Hepatocyte (in vitro differentiated cells): ENCODE measurements around the gene POTEM. TPM values are rescaled to one million over a fixed set of nuclear protein-coding genes. Genes with fewer than 3 reads are reported as not detected.
"Not testable (repeated sequence)": the region's sequence is repeated elsewhere in the genome, so short reads cannot be mapped to it uniquely, and the experiment has no call there.

Source experiments
- DNase-seq: peaks from one replicate; pipeline ENCODE4 v3.0.0-alpha.2; 2016; ENCODE audit warnings: low spot score
- H2AFZ ChIP-seq: fragments of 200-600 bp; sonication (generic); 2 replicates; pipeline ENCODE4 v1.6.0; 2016; ENCODE audit warnings: antibody characterized with exemption, mild to moderate bottlenecking
- H3K27ac ChIP-seq: fragments of 200-600 bp; sonication (generic); 2 replicates; pipeline ENCODE4 v1.5.1; 2016; ENCODE audit warnings: mild to moderate bottlenecking
- H3K27me3 ChIP-seq: fragments of 200-600 bp; sonication (generic); 2 replicates; pipeline ENCODE4 v1.6.1; 2016
- H3K36me3 ChIP-seq: fragments of 200-600 bp; sonication (generic); replicated peaks from 2 replicates; pipeline ENCODE4 v1.5.1; 2016; ENCODE audit warnings: low read depth; ENCODE audit not compliant: insufficient read depth
- H3K4me1 ChIP-seq: fragments of 200-600 bp; sonication (generic); 2 replicates; pipeline ENCODE4 v1.5.1; 2016; ENCODE audit warnings: mild to moderate bottlenecking, moderate library complexity; ENCODE audit not compliant: insufficient read depth
- H3K4me2 ChIP-seq: fragments of 200-600 bp; sonication (generic); 2 replicates; pipeline ENCODE4 v1.6.0; 2016
- H3K4me3 ChIP-seq: fragments of 200-600 bp; sonication (generic); 2 replicates; pipeline ENCODE4 v1.5.1; 2016; ENCODE audit warnings: mild to moderate bottlenecking
- H3K79me2 ChIP-seq: fragments of 200-600 bp; sonication (generic); 2 replicates; pipeline ENCODE4 v1.6.0; 2017; ENCODE audit warnings: mild to moderate bottlenecking
- H3K9me2 ChIP-seq: fragments of 200-600 bp; sonication (generic); replicated peaks from 2 replicates; pipeline ENCODE4 v1.6.0; 2017; ENCODE audit warnings: mild to moderate bottlenecking; ENCODE audit not compliant: insufficient read depth
- H3K9me3 ChIP-seq: fragments of 200-600 bp; sonication (generic); 2 replicates; pipeline ENCODE4 v1.5.1; 2016; ENCODE audit warnings: low read depth, mild to moderate bottlenecking
- H4K20me1 ChIP-seq: fragments of 200-600 bp; sonication (generic); 2 replicates; pipeline ENCODE4 v1.6.0; 2016; ENCODE audit warnings: mild to moderate bottlenecking; ENCODE audit not compliant: insufficient read depth, poor library complexity, severe bottlenecking
- WGBS: methylation state at CpG from one replicate; pipeline ENCODE4 v1.1.6; 2016; ENCODE audit warnings: low lambda C conversion rate; ENCODE audit errors: missing lambda C conversion rate; 5-methylcytosine and 5-hydroxymethylcytosine counted together
- polyA plus RNA-seq: library from polyadenylated mRNA; unstranded; fragments of >200 nt; fragmentation: Nextera tagmentation; extraction: Ambion mirVana; gene quantifications from 2 replicates; pipeline ENCODE4 v1.2.1, GENCODE V29; 2016
- total RNA-seq: library from RNA; depleted of rRNA; stranded (reverse); fragments of >200 nt; gene quantifications from 2 replicates; pipeline ENCODE4 v1.2.3, GENCODE V29; 2014

The POTEM gene
- total RNA-seq, result not detected in 2 replicates
- not detected in 2 replicates for polyA plus RNA-seq

GRCh38 chr14:18967134-18967533 is at the start of gene POTEM:
POTEM (plus strand) TSS chr14:18967434; CDS start chr14:18967486, 52 bp downstream.
- H4K20me1 ChIP-seq, H3K4me1 ChIP-seq, H3K4me2 ChIP-seq, H2AFZ ChIP-seq, H3K79me2 ChIP-seq, H3K36me3 ChIP-seq, H3K27ac ChIP-seq, DNase-seq, H3K9me3 ChIP-seq, H3K4me3 ChIP-seq, H3K27me3 ChIP-seq, H3K9me2 ChIP-seq: not testable (repeated sequence)
- WGBS, result no CpG with 5 or more reads among the region's 13 CpGs

- not testable (repeated sequence) for H3K4me3 ChIP-seq, H3K79me2 ChIP-seq, DNase-seq, H4K20me1 ChIP-seq, H3K27ac ChIP-seq, H2AFZ ChIP-seq, H3K4me1 ChIP-seq, H3K4me2 ChIP-seq, H3K36me3 ChIP-seq, H3K27me3 ChIP-seq, H3K9me3 ChIP-seq, H3K9me2 ChIP-seq
- WGBS, result 78% methylated on average over 5 of the region's 8 CpGs
Observed at GRCh38 chr14:18918345-18918744, 48.9 kb upstream of the POTEM start.

- not testable (repeated sequence) for H2AFZ ChIP-seq, H3K4me1 ChIP-seq, H3K9me2 ChIP-seq, H3K36me3 ChIP-seq, H3K79me2 ChIP-seq, H3K27ac ChIP-seq, DNase-seq, H3K4me2 ChIP-seq, H3K9me3 ChIP-seq, H3K4me3 ChIP-seq, H4K20me1 ChIP-seq, H3K27me3 ChIP-seq
- 82% methylated on average over 6 of the region's 19 CpGs for WGBS
Observed at GRCh38 chr14:18920052-18920451, 47.2 kb upstream of the POTEM start.

GRCh38 chr14:18921055-18921701 is 46.1 kb upstream of the POTEM start:
- not testable (repeated sequence) for H3K4me2 ChIP-seq, H3K9me2 ChIP-seq, DNase-seq, H2AFZ ChIP-seq, H3K4me3 ChIP-seq, H3K4me1 ChIP-seq, H3K36me3 ChIP-seq, H3K27me3 ChIP-seq, H3K27ac ChIP-seq, H3K79me2 ChIP-seq, H3K9me3 ChIP-seq, H4K20me1 ChIP-seq
- WGBS, result 56% methylated on average over 2 of the region's 5 CpGs

GRCh38 chr14:18936848-18937247 is 30.4 kb upstream of the POTEM start:
- whole genome bisulfite sequencing, result 80% methylated on average over 3 of the region's 9 CpGs
- H3K9me2 ChIP-seq, H3K4me2 ChIP-seq, H3K4me3 ChIP-seq, H2AFZ ChIP-seq, H3K79me2 ChIP-seq, H3K27me3 ChIP-seq, H3K36me3 ChIP-seq, H4K20me1 ChIP-seq, H3K4me1 ChIP-seq, H3K9me3 ChIP-seq, H3K27ac ChIP-seq, DNase-seq: not testable (repeated sequence)

GRCh38 chr14:18938733-18939132 is 28.5 kb upstream of the POTEM start:
- H3K4me2 ChIP-seq, H3K79me2 ChIP-seq, H3K36me3 ChIP-seq, H3K4me1 ChIP-seq, H3K9me2 ChIP-seq, H4K20me1 ChIP-seq, H3K27me3 ChIP-seq, H3K27ac ChIP-seq, H3K9me3 ChIP-seq, DNase-seq, H3K4me3 ChIP-seq, H2AFZ ChIP-seq: not testable (repeated sequence)
- no CpG with 5 or more reads among the region's 2 CpGs for WGBS

- H4K20me1 ChIP-seq, H3K4me3 ChIP-seq, H3K9me2 ChIP-seq, H2AFZ ChIP-seq, H3K4me2 ChIP-seq, H3K27ac ChIP-seq, H3K4me1 ChIP-seq, H3K79me2 ChIP-seq, H3K36me3 ChIP-seq, H3K9me3 ChIP-seq, DNase-seq, H3K27me3 ChIP-seq: not testable (repeated sequence)
- WGBS, result 85% methylated on average over 5 of the region's 6 CpGs
Observed at GRCh38 chr14:18949939-18950338, 17.3 kb upstream of the POTEM start.

- not testable (repeated sequence) for H2AFZ ChIP-seq, H4K20me1 ChIP-seq, H3K27me3 ChIP-seq, H3K36me3 ChIP-seq, H3K4me3 ChIP-seq, H3K4me2 ChIP-seq, H3K27ac ChIP-seq, H3K79me2 ChIP-seq, H3K9me3 ChIP-seq, H3K9me2 ChIP-seq, H3K4me1 ChIP-seq
- 79% methylated on average over 9 of the region's 9 CpGs for WGBS
- peak; percentile 5 for DNase-seq
Observed at GRCh38 chr14:18953085-18953484, 14.1 kb upstream of the POTEM start.

- H3K4me3 ChIP-seq, H3K9me3 ChIP-seq, H4K20me1 ChIP-seq, H3K4me1 ChIP-seq, H2AFZ ChIP-seq, H3K27ac ChIP-seq, H3K4me2 ChIP-seq, DNase-seq, H3K27me3 ChIP-seq, H3K36me3 ChIP-seq, H3K9me2 ChIP-seq, H3K79me2 ChIP-seq: not testable (repeated sequence)
- WGBS, result 62% methylated on average over 6 of the region's 6 CpGs
Observed at GRCh38 chr14:18955816-18956215, 11.4 kb upstream of the POTEM start.
